ENCODE results near the gene LYG1.
"Not testable (repeated sequence)": the region's sequence is repeated elsewhere in the genome, so short reads cannot be mapped to it uniquely, and the experiment has no call there.

The LYG1 gene

GRCh38 chr2:99301097-99301496, at the start of gene LYG1:
Gene LYG1 (minus strand): TSS chr2:99301197. CDS start chr2:99295670, 5,527 bp downstream.
- not testable (repeated sequence) for DNase-seq (ENCODE audit: low spot score)

- no peak for DNase-seq (ENCODE audit: low spot score)
Observed at GRCh38 chr2:99350194-99350593, 49.2 kb upstream of the LYG1 start.

GRCh38 chr2:99348173-99348572, 47.2 kb upstream of the LYG1 start:
- DNase-seq (ENCODE audit: low spot score), result no peak

GRCh38 chr2:99346218-99346617, 45.2 kb upstream of the LYG1 start:
- no peak for DNase-seq (ENCODE audit: low spot score)

GRCh38 chr2:99345446-99345845, 44.4 kb upstream of the LYG1 start:
- DNase-seq (ENCODE audit: low spot score), result not testable (repeated sequence)

GRCh38 chr2:99342536-99342935, 41.5 kb upstream of the LYG1 start:
- DNase-seq (ENCODE audit: low spot score), result no peak

GRCh38 chr2:99340669-99341236, 39.8 kb upstream of the LYG1 start:
- DNase-seq (ENCODE audit: low spot score), result no peak

GRCh38 chr2:99338029-99338585, 37.1 kb upstream of the LYG1 start:
- DNase-seq (ENCODE audit: low spot score), result peak; percentile 18

- peak; percentile 96 for DNase-seq (ENCODE audit: low spot score)
Observed at GRCh38 chr2:99337113-99338028, 36.4 kb upstream of the LYG1 start, which contains the start of gene EIF5B. Gene EIF5B (plus strand): TSS chr2:99337389. CDS start chr2:99337555, 166 bp downstream.

- DNase-seq (ENCODE audit: low spot score), result no peak
Observed at GRCh38 chr2:99336804-99337112, 35.8 kb upstream of the LYG1 start.

GRCh38 chr2:99335911-99336803, 35.2 kb upstream of the LYG1 start, which contains the start of gene TXNDC9:
Gene TXNDC9 (minus strand): TSS chr2:99336333. CDS start chr2:99333210, 3,123 bp downstream.
- peak; percentile 96 for DNase-seq (ENCODE audit: low spot score)

- DNase-seq (ENCODE audit: low spot score), result no peak
Observed at GRCh38 chr2:99325384-99325783, 24.4 kb upstream of the LYG1 start.

GRCh38 chr2:99317873-99318200, 16.8 kb upstream of the LYG1 start:
- not testable (repeated sequence) for DNase-seq (ENCODE audit: low spot score)

- DNase-seq (ENCODE audit: low spot score), result no peak
Observed at GRCh38 chr2:99317161-99317872, 16.3 kb upstream of the LYG1 start.

- no peak for DNase-seq (ENCODE audit: low spot score)
Observed at GRCh38 chr2:99299580-99299979, 1.4 kb downstream of the LYG1 start.

- DNase-seq (ENCODE audit: low spot score), result peak; percentile 8
Observed at GRCh38 chr2:99297994-99298393, 3.0 kb downstream of the LYG1 start.

- DNase-seq (ENCODE audit: low spot score), result no peak
Observed at GRCh38 chr2:99285526-99285925, 15.5 kb downstream of the LYG1 start.

- DNase-seq (ENCODE audit: low spot score), result no peak
Observed at GRCh38 chr2:99279969-99280695, 20.9 kb downstream of the LYG1 start.

- DNase-seq (ENCODE audit: low spot score), result peak; percentile 47
Observed at GRCh38 chr2:99278793-99279291, 22.2 kb downstream of the LYG1 start.

- not testable (repeated sequence) for DNase-seq (ENCODE audit: low spot score)
Observed at GRCh38 chr2:99278195-99278765, 22.7 kb downstream of the LYG1 start.
